Glutamatergic neuron (in vitro differentiated cells): ENCODE results near the gene RAPGEF2. TPM values are rescaled to one million over a fixed set of nuclear protein-coding genes. Genes with fewer than 3 reads are reported as not detected.
A peak's percentile ranks its signal among the peaks of the same experiment; 100 is the strongest.
"Not testable (repeated sequence)": the region's sequence is repeated elsewhere in the genome, so short reads cannot be mapped to it uniquely, and the experiment has no call there.

Experiments used
- DNase-seq: peaks from one replicate; pipeline ENCODE4 v3.0.0; 2022
- H3K27ac Mint-ChIP-seq: one replicate; pipeline ENCODE4 v1.8.0; 2020; ENCODE audit warnings: mild to moderate bottlenecking, mixed read lengths, inconsistent platforms; ENCODE audit not compliant: unreplicated experiment
- H3K27me3 Mint-ChIP-seq: one replicate; pipeline ENCODE4 v1.8.0; 2020; ENCODE audit warnings: mild to moderate bottlenecking, moderate library complexity, mixed read lengths, inconsistent platforms; ENCODE audit not compliant: unreplicated experiment
- H3K36me3 Mint-ChIP-seq: one replicate; pipeline ENCODE4 v1.8.0; 2020; ENCODE audit warnings: mild to moderate bottlenecking, mixed read lengths, inconsistent platforms; ENCODE audit not compliant: unreplicated experiment
- H3K4me1 Mint-ChIP-seq: one replicate; pipeline ENCODE4 v1.8.0; 2020; ENCODE audit warnings: mild to moderate bottlenecking, low read depth, mixed read lengths, inconsistent platforms; ENCODE audit not compliant: unreplicated experiment
- H3K4me3 Mint-ChIP-seq: one replicate; pipeline ENCODE4 v1.8.0; 2020; ENCODE audit warnings: mild to moderate bottlenecking, mixed read lengths, inconsistent platforms; ENCODE audit not compliant: unreplicated experiment
- H3K9me3 Mint-ChIP-seq: one replicate; pipeline ENCODE4 v1.8.0; 2020; ENCODE audit warnings: mild to moderate bottlenecking, moderate library complexity, mixed read lengths, inconsistent platforms; ENCODE audit not compliant: unreplicated experiment
- CTCF ChIP-seq: fragments of 200-600 bp; sonication (generic); IDR thresholded peaks from one replicate; pipeline ENCODE4 v1.5.0; 2021; ENCODE audit not compliant: partially characterized antibody, unreplicated experiment
- total RNA-seq: library from RNA; stranded (reverse); fragmentation: NEBNext Ultra II Directional; extraction: Animal tissue kit (Norgen Biotek cat#: 25700); gene quantifications from one replicate; pipeline ENCODE4 v1.2.1, GENCODE V29; 2021; ENCODE audit not compliant: unreplicated experiment

RAPGEF2 gene
- total RNA-seq, 1 donor from 2014 or later, result 58.4 TPM

GRCh38 chr4:159069922-159070321, 33.0 kb upstream of the RAPGEF2 start:
- Mint-ChIP-seq H3K27ac (peak overlapping the region; percentile 13), H3K36me3 (no peaks in the 10 kb centered on the region), H3K4me3 (no peak overlapping the region), H3K4me1 (peaks cover 16% of the 10 kb centered on the region), H3K27me3 (peaks cover 3% of the 10 kb centered on the region), H3K9me3 (peaks cover 5% of the 10 kb centered on the region)
- no peak for TF ChIP-seq CTCF
- no peak for DNase-seq

- peak overlapping the region; percentile 62 for H3K27ac Mint-ChIP-seq
- H3K4me1 Mint-ChIP-seq, result peaks cover 16% of the 10 kb centered on the region
- H3K4me3 Mint-ChIP-seq, result no peak overlapping the region
- no peak for TF ChIP-seq CTCF
- DNase-seq, result no peak
- no peaks in the 10 kb centered on the region for H3K36me3 Mint-ChIP-seq
- H3K27me3 Mint-ChIP-seq, result peaks cover 3% of the 10 kb centered on the region
- peaks cover 5% of the 10 kb centered on the region for H3K9me3 Mint-ChIP-seq
Measured at GRCh38 chr4:159070742-159071141, 32.1 kb upstream of the RAPGEF2 start.

- Mint-ChIP-seq H3K9me3 (peaks cover 5% of the 10 kb centered on the region), H3K27me3 (peaks cover 3% of the 10 kb centered on the region), H3K4me3 (no peak overlapping the region), H3K27ac (peak overlapping the region; percentile 62), H3K4me1 (peaks cover 16% of the 10 kb centered on the region), H3K36me3 (no peaks in the 10 kb centered on the region)
- TF ChIP-seq CTCF, result no peak
- no peak for DNase-seq
Measured at GRCh38 chr4:159071178-159071968, 31.5 kb upstream of the RAPGEF2 start.

- H3K27me3 Mint-ChIP-seq, result peaks cover 3% of the 10 kb centered on the region
- DNase-seq, result no peak
- peaks cover 5% of the 10 kb centered on the region for H3K9me3 Mint-ChIP-seq
- H3K27ac Mint-ChIP-seq, result no peak overlapping the region
- peaks cover 16% of the 10 kb centered on the region for H3K4me1 Mint-ChIP-seq
- no peak overlapping the region for H3K4me3 Mint-ChIP-seq
- no peak for TF ChIP-seq CTCF
- no peaks in the 10 kb centered on the region for H3K36me3 Mint-ChIP-seq
Measured at GRCh38 chr4:159071969-159072765, 30.7 kb upstream of the RAPGEF2 start.

GRCh38 chr4:159075531-159075932, 27.3 kb upstream of the RAPGEF2 start:
- TF ChIP-seq CTCF, result no peak
- DNase-seq, result no peak
- peaks cover 6% of the 10 kb centered on the region for H3K4me1 Mint-ChIP-seq
- no peaks in the 10 kb centered on the region for H3K27me3 Mint-ChIP-seq
- no peak overlapping the region for H3K27ac Mint-ChIP-seq
- H3K36me3 Mint-ChIP-seq, result no peaks in the 10 kb centered on the region
- no peaks in the 10 kb centered on the region for H3K9me3 Mint-ChIP-seq
- no peak overlapping the region for H3K4me3 Mint-ChIP-seq

GRCh38 chr4:159077018-159077417, 25.9 kb upstream of the RAPGEF2 start:
- H3K4me1 Mint-ChIP-seq, H3K27me3 Mint-ChIP-seq, H3K36me3 Mint-ChIP-seq, H3K9me3 Mint-ChIP-seq, H3K27ac Mint-ChIP-seq, DNase-seq, H3K4me3 Mint-ChIP-seq: not testable (repeated sequence)
